H1 (cell line): ENCODE results near the gene RFNG. TPM values are rescaled to one million over a fixed set of nuclear protein-coding genes. Genes with fewer than 3 reads are reported as not detected.

ENCODE experiments used
- CTCF ChIA-PET: fragments of 300-600 bp; sonication (Branson Sonifier 250); formaldehyde crosslinking; loops from one replicate; lab custom pipeline; 2021; ENCODE audit not compliant: partially characterized antibody; lab: Charles Lee
- POLR2A ChIA-PET: fragments of 300-600 bp; sonication (Branson Sonifier 250); formaldehyde crosslinking; loops from one replicate; lab custom pipeline; 2021; ENCODE audit warnings: inconsistent platforms; ENCODE audit not compliant: partially characterized antibody; lab: Charles Lee
- DNase-seq, 2 experiments: peaks; one replicate each; pipeline versions ENCODE4 v3.0.0 to v3.0.0-alpha.2; 2010 to 2022; ENCODE audit warnings: low spot score in 2 of 2, low read depth in 1 of 2, mixed read lengths in 1 of 2
- FAIRE-seq: peaks from 2 replicates; lab custom pipeline; 2011; peaks lifted over from hg19 to GRCh38; lab: Jason Lieb, UNC
- H2AFZ ChIP-seq: 2 replicates; pipeline ENCODE4 v1.8.1; 2012; ENCODE audit warnings: low read length, inconsistent platforms
- H2AK5ac ChIP-seq: 2 replicates; pipeline ENCODE4 v1.6.1; 2013; ENCODE audit warnings: low read depth, low read length
- H2BK120ac ChIP-seq: replicated peaks from 2 replicates; pipeline ENCODE3; 2013; ENCODE audit warnings: low read depth, low read length, inconsistent platforms
- H2BK12ac ChIP-seq: 2 replicates; pipeline ENCODE4 v1.6.1; 2013; ENCODE audit warnings: low read depth, low read length
- H2BK15ac ChIP-seq: 2 replicates; pipeline ENCODE4 v1.6.1; 2013; ENCODE audit warnings: low read length
- H2BK20ac ChIP-seq: 2 replicates; pipeline ENCODE4 v1.6.1; 2013; ENCODE audit warnings: low read length
- H2BK5ac ChIP-seq: 2 replicates; pipeline ENCODE4 v1.6.1; 2013; ENCODE audit warnings: low read depth, low read length
- H3K14ac ChIP-seq: 2 replicates; pipeline ENCODE4 v1.6.1; 2013; ENCODE audit warnings: inconsistent platforms; ENCODE audit not compliant: insufficient read length
- H3K18ac ChIP-seq: 2 replicates; pipeline ENCODE4 v1.6.1; 2013; ENCODE audit warnings: low read length; ENCODE audit errors: extremely low read depth
- H3K23ac ChIP-seq: 2 replicates; pipeline ENCODE4 v1.6.1; 2013; ENCODE audit warnings: inconsistent platforms; ENCODE audit not compliant: insufficient read length
- H3K23me2 ChIP-seq: 2 replicates; pipeline ENCODE4 v1.6.1; 2013; ENCODE audit warnings: low read depth, low read length
- H3K27ac ChIP-seq: 2 replicates; pipeline ENCODE4 v1.6.1; 2011; ENCODE audit warnings: low read depth, low read length, inconsistent platforms
- H3K27me3 ChIP-seq, 4 experiments: replicated peaks in 1 of 4; 1 replicate in 1 of 4; 2 replicates in 3 of 4; pipeline versions ENCODE4 v1.6.1 to v1.8.1; 2011 to 2013; ENCODE audit warnings: low read length in 3 of 4, mild to moderate bottlenecking in 3 of 4, inconsistent platforms in 2 of 4, mixed read lengths in 2 of 4, moderate library complexity in 1 of 4; ENCODE audit not compliant: control insufficient read depth in 3 of 4, insufficient read depth in 3 of 4; ENCODE audit errors: extremely low read depth in 1 of 4
- H3K36me3 ChIP-seq, 4 experiments: 2 replicates each; pipeline versions ENCODE4 v1.6.1 to v1.8.1; 2011 to 2013; ENCODE audit warnings: mild to moderate bottlenecking in 4 of 4, low read length in 3 of 4, moderate library complexity in 2 of 4, control low read depth in 1 of 4, inconsistent platforms in 1 of 4; ENCODE audit not compliant: insufficient read depth in 4 of 4, control insufficient read depth in 2 of 4
- H3K4ac ChIP-seq: replicated peaks from 2 replicates; pipeline ENCODE3; 2013; ENCODE audit warnings: low read length, low read depth, mixed read lengths, inconsistent platforms; ENCODE audit not compliant: insufficient read length
- H3K4me1 ChIP-seq, 4 experiments: replicated peaks in 1 of 4; 1 replicate in 1 of 4; 2 replicates in 3 of 4; pipeline versions ENCODE4 v1.6.1 to v1.8.1; 2011 to 2013; ENCODE audit warnings: low read length in 3 of 4, inconsistent platforms in 2 of 4, mixed read lengths in 1 of 4; ENCODE audit not compliant: insufficient read depth in 4 of 4, control insufficient read depth in 3 of 4
- H3K4me2 ChIP-seq, 2 experiments: 2 replicates each; pipeline versions ENCODE4 v1.6.1 to v1.8.1; 2011 to 2013; ENCODE audit warnings: low read depth in 2 of 2, low read length in 2 of 2, control low read depth in 1 of 2, inconsistent platforms in 1 of 2, mild to moderate bottlenecking in 1 of 2; ENCODE audit not compliant: insufficient read depth in 1 of 2
- H3K4me3 ChIP-seq, 4 experiments: fragments of 200-600, 300-600 bp in 1 of 4; sonication (generic), shearing (Covaris generic), sonication (Bioruptor Twin) in 1 of 4; 2 replicates each; pipeline versions ENCODE4 v1.5.1 to v1.8.1; 2011 to 2016; ENCODE audit warnings: low read length in 4 of 4, low read depth in 3 of 4, control low read depth in 2 of 4, inconsistent platforms in 2 of 4, mild to moderate bottlenecking in 2 of 4, mixed read lengths in 1 of 4, moderate library complexity in 1 of 4; ENCODE audit not compliant: insufficient read depth in 2 of 4; ENCODE audit errors: extremely low read depth in 1 of 4
- H3K56ac ChIP-seq: replicated peaks from 2 replicates; pipeline ENCODE3; 2013; ENCODE audit warnings: low read depth, mild to moderate bottlenecking, mixed read lengths, low read length, inconsistent platforms; ENCODE audit not compliant: insufficient read length
- H3K79me1 ChIP-seq: 2 replicates; pipeline ENCODE4 v1.6.1; 2013; ENCODE audit warnings: low read depth, low read length, control low read depth
- H3K79me2 ChIP-seq, 2 experiments: 2 replicates each; pipeline versions ENCODE4 v1.6.1 to v1.8.1; 2012 to 2013; ENCODE audit warnings: low read length in 2 of 2, mild to moderate bottlenecking in 2 of 2, inconsistent platforms in 1 of 2; ENCODE audit not compliant: insufficient read depth in 2 of 2, control insufficient read depth in 1 of 2
- H3K9ac ChIP-seq, 4 experiments: replicated peaks in 1 of 4; 1 replicate in 1 of 4; 2 replicates in 3 of 4; pipeline versions ENCODE4 v1.6.1 to v1.8.1; 2011 to 2013; ENCODE audit warnings: low read depth in 3 of 4, low read length in 3 of 4, control low read depth in 2 of 4, mild to moderate bottlenecking in 2 of 4, moderate library complexity in 2 of 4, inconsistent platforms in 1 of 4; ENCODE audit errors: extremely low read depth in 1 of 4
- H3K9me3 ChIP-seq, 2 experiments: 2 replicates each; pipeline versions ENCODE4 v1.6.1 to v1.8.1; 2012 to 2013; ENCODE audit warnings: mild to moderate bottlenecking in 2 of 2, moderate library complexity in 2 of 2, control low read depth in 1 of 2, inconsistent platforms in 1 of 2, low read depth in 1 of 2, low read length in 1 of 2, mixed read lengths in 1 of 2; ENCODE audit not compliant: insufficient read depth in 2 of 2
- H4K20me1 ChIP-seq, 2 experiments: replicated peaks in 1 of 2; 2 replicates each; pipeline versions ENCODE3 to v1.8.1; 2011 to 2013; ENCODE audit warnings: inconsistent platforms in 2 of 2, low read length in 2 of 2, mild to moderate bottlenecking in 1 of 2; ENCODE audit not compliant: insufficient read depth in 2 of 2, control insufficient read depth in 1 of 2
- H4K5ac ChIP-seq: 2 replicates; pipeline ENCODE4 v1.6.1; 2013; ENCODE audit warnings: low read length, low read depth, mixed read lengths, inconsistent platforms; ENCODE audit not compliant: insufficient read length
- H4K8ac ChIP-seq: 2 replicates; pipeline ENCODE4 v1.8.0; 2013; ENCODE audit warnings: mild to moderate bottlenecking, moderate library complexity, low read length, inconsistent platforms; ENCODE audit not compliant: insufficient read depth; ENCODE audit errors: extremely low read depth
- H4K91ac ChIP-seq: replicated peaks from 2 replicates; pipeline ENCODE3; 2013; ENCODE audit warnings: low read length, mixed read lengths, inconsistent platforms; ENCODE audit not compliant: insufficient read length
- EGR1 ChIP-seq: IDR thresholded peaks from 2 replicates; pipeline ENCODE4 v1.6.1; 2011; ENCODE audit warnings: low read depth, low read length, borderline replicate concordance
- HDAC2 ChIP-seq, 2 experiments: fragments of 300-600 bp in 1 of 2; sonication (generic) in 1 of 2; IDR thresholded peaks; 2 replicates each; pipeline ENCODE4 v1.6.1; 2011 to 2012; ENCODE audit warnings: low read depth in 2 of 2, low read length in 2 of 2, mild to moderate bottlenecking in 2 of 2, moderate library complexity in 2 of 2, borderline replicate concordance in 1 of 2, inconsistent platforms in 1 of 2
- JUND ChIP-seq: IDR thresholded peaks from 2 replicates; pipeline ENCODE4 v1.6.1; 2011; ENCODE audit warnings: mild to moderate bottlenecking, improper control_type of control experiment, low read length
- POLR2AphosphoS5 ChIP-seq: IDR thresholded peaks from 2 replicates; pipeline ENCODE4 v1.6.1; 2011; ENCODE audit warnings: low read depth, low read length
- RAD21 ChIP-seq, 2 experiments: IDR thresholded peaks in 1 of 2; conservative IDR thresholded peaks in 1 of 2; 2 replicates each; pipeline ENCODE4 v1.6.1; 2011; ENCODE audit warnings: low read depth in 2 of 2, low read length in 2 of 2, improper control_type of control experiment in 1 of 2, inconsistent platforms in 1 of 2, mild to moderate bottlenecking in 1 of 2, moderate library complexity in 1 of 2
- SIN3A ChIP-seq, 2 experiments: IDR thresholded peaks in 1 of 2; conservative IDR thresholded peaks in 1 of 2; 2 replicates each; pipeline ENCODE4 v1.6.1; 2011 to 2012; ENCODE audit warnings: low read length in 2 of 2, improper control_type of control experiment in 1 of 2, low read depth in 1 of 2, mild to moderate bottlenecking in 1 of 2
- SIX5 ChIP-seq: IDR thresholded peaks from 2 replicates; pipeline ENCODE4 v1.6.1; 2011; ENCODE audit warnings: mild to moderate bottlenecking, low read depth, low read length
- SP1 ChIP-seq: IDR thresholded peaks from 2 replicates; pipeline ENCODE4 v1.6.1; 2011; ENCODE audit warnings: low read depth, low read length
- TAF1 ChIP-seq: IDR thresholded peaks from 2 replicates; pipeline ENCODE4 v1.6.1; 2011; ENCODE audit warnings: mild to moderate bottlenecking, low read depth, low read length
- YY1 ChIP-seq: IDR thresholded peaks from 2 replicates; pipeline ENCODE4 v1.6.1; 2011; ENCODE audit warnings: low read depth, mild to moderate bottlenecking, low read length
- WGBS, 2 experiments: shearing (Covaris generic) in 1 of 2; methylation state at CpG; one replicate each; pipeline versions ENCODE4 v1.1.6 to v1.1.7; 2013 to 2015; ENCODE audit warnings: low lambda C conversion rate in 2 of 2, mixed read lengths in 2 of 2, inconsistent platforms in 1 of 2, low coverage in 1 of 2, missing lambda C conversion rate in 1 of 2; ENCODE audit not compliant: insufficient replicate concordance in 2 of 2, insufficient coverage in 1 of 2, insufficient read length in 1 of 2; ENCODE audit errors: extremely low coverage in 1 of 2, missing lambda C conversion rate in 1 of 2; 5-methylcytosine and 5-hydroxymethylcytosine counted together
- polyA plus RNA-seq, 7 experiments: library from polyadenylated mRNA; depleted of rRNA in 3 of 7; stranded (reverse) in 5 of 7; unstranded in 2 of 7; fragments of >200 nt in 5 of 7; fragments of 200-250 nt in 2 of 7; gene quantifications; 1 replicate in 5 of 7; 2 replicates in 1 of 7; 4 replicates in 1 of 7; pipeline versions ENCODE4 v1.2.1 to v1.2.3, GENCODE V29; 2011 to 2013; ENCODE audit warnings: missing spikeins in 2 of 7, mixed read lengths in 2 of 7
- total RNA-seq: library from RNA; stranded (reverse); fragmentation: NEBNext Ultra II Directional; extraction: Animal tissue kit (Norgen Biotek cat#: 25700); gene quantifications from 2 replicates; pipeline ENCODE4 v1.2.1, GENCODE V29; 2021

The RFNG gene
- total and polyA plus RNA-seq, 2 of the 8 experiments (the other 6 are each of a cell fraction or from before 2014, with no cell fraction given), result 26.7 to 28.4 TPM

- Histone ChIP-seq H3K4me1 (peaks cover 3 to 10% (median 6%) of the 10 kb centered on the region in 4 experiments; a peak in 6 of 7 replicates), H3K79me1 (peaks cover 3% of the 10 kb centered on the region; the same call in 1 of the 2 replicates), H4K20me1 (peaks cover 2 to 8% of the 10 kb centered on the region in 2 experiments), H3K4ac (no peak within 1 kb of the TSS), H3K9ac (peak within 1 kb of the TSS in 3 of 4 experiments; percentile 48 to 72 (median 48); a peak in 4 of 7 replicates), H3K36me3 (no peaks in the 10 kb centered on the region; a peak in 1 of 8 replicates), H2BK12ac (peak within 1 kb of the TSS; percentile 71; the same call in 1 of the 2 replicates), H3K27me3 (no peaks in the 10 kb centered on the region; a peak in 1 of 7 replicates), H3K79me2 (peaks cover 0 to 2% of the 10 kb centered on the region in 2 experiments; a peak in 1 of 4 replicates), H3K18ac (peak within 1 kb of the TSS; percentile 19; the same call in 1 of the 2 replicates), H2BK20ac (no peak within 1 kb of the TSS), H2AFZ (peak within 1 kb of the TSS; percentile 85; the same call in 1 of the 2 replicates), H4K5ac (no peak within 1 kb of the TSS), H3K23ac (no peak within 1 kb of the TSS), H3K4me2 (peak within 1 kb of the TSS; percentile 73 to 90), H2BK120ac (no peak within 1 kb of the TSS), H3K14ac (no peak within 1 kb of the TSS), H3K9me3 (no peaks in the 10 kb centered on the region), H4K8ac (peak within 1 kb of the TSS; percentile 87; the same call in 1 of the 2 replicates), H2AK5ac (no peak within 1 kb of the TSS), H2BK5ac (no peak within 1 kb of the TSS), H3K4me3 (peak within 1 kb of the TSS; percentile 49 to 77 (median 66)), H3K56ac (no peak within 1 kb of the TSS), H3K23me2 (peaks cover 10% of the 10 kb centered on the region; the same call in 1 of the 2 replicates), H4K91ac (no peak within 1 kb of the TSS), H3K27ac (peak within 1 kb of the TSS; percentile 63; the same call in 1 of the 2 replicates), H2BK15ac (no peak within 1 kb of the TSS)
- no peak for FAIRE-seq
- CTCF ChIA-PET, result interaction anchor here (0.6 to 4.1 kb wide), 19 partner anchors 8 to 170 kb away, joined by 3 to 21 read pairs (median 4); partner anchors contain the start of genes CENPX, GPS1 and RFNG
- POLR2A ChIA-PET, result interaction anchor here (0.9 to 1.8 kb wide), 8 partner anchors 14 to 167 kb away, joined by 3 to 9 read pairs (median 6); partner anchors contain the start of genes CENPX, FASN, GPS1 and LRRC45
- WGBS, 2 experiments, result 3% methylated on average over 69 of the region's 92 CpGs; no CpG with 5 or more reads in 1 of the 2 experiments
- peak; percentile 86 to 97 for DNase-seq
- TF ChIP-seq SIN3A (conservative IDR thresholded peaks at IDR 0.05 in 1 of 2, IDR thresholded peaks at IDR 0.05 in 1 of 2; ENCODE audit: low read depth in 1 of 2, low read length in 2 of 2) (peak; percentile 86; a peak in 3 of 4 replicates), EGR1 (peak; percentile 92), RAD21 (IDR thresholded peaks at IDR 0.05 in 1 of 2, conservative IDR thresholded peaks at IDR 0.05 in 1 of 2; ENCODE audit: low read depth in 2 of 2, low read length in 2 of 2) (peak; percentile 19 to 44; a peak in 2 of 4 replicates), JUND (no peak), SP1 (peak; percentile 48; the same call in 1 of the 2 replicates), HDAC2 (IDR thresholded peaks at IDR 0.05; ENCODE audit: borderline replicate concordance in 1 of 2, low read depth in 2 of 2, low read length in 2 of 2) (peak in 1 of 2 experiments; percentile 80; a peak in 1 of 4 replicates), SIX5 (no peak), POLR2AphosphoS5 (peak; percentile 83), YY1 (0 out of 2 replicates have a peak, but pooled peaks have one; percentile 8), TAF1 (peak; percentile 68)
These were observed 14.3 kb downstream of the RFNG start, which contains the start of gene DCXR for GRCh38 chr17:82037092-82037888. Gene DCXR, minus strand, starts transcription at chr17:82037697. Its CDS starts 15 bp downstream, at chr17:82037682.
